Measurements from ENCODE around the gene RAB24. TPM values are rescaled to one million over a fixed set of nuclear protein-coding genes. Genes with fewer than 3 reads are reported as not detected.

The RAB24 gene
- total and polyA plus RNA-seq, 2 of the 4 experiments (the other 2 are of a cell fraction): 18.5 to 60.8 TPM

DNA sequence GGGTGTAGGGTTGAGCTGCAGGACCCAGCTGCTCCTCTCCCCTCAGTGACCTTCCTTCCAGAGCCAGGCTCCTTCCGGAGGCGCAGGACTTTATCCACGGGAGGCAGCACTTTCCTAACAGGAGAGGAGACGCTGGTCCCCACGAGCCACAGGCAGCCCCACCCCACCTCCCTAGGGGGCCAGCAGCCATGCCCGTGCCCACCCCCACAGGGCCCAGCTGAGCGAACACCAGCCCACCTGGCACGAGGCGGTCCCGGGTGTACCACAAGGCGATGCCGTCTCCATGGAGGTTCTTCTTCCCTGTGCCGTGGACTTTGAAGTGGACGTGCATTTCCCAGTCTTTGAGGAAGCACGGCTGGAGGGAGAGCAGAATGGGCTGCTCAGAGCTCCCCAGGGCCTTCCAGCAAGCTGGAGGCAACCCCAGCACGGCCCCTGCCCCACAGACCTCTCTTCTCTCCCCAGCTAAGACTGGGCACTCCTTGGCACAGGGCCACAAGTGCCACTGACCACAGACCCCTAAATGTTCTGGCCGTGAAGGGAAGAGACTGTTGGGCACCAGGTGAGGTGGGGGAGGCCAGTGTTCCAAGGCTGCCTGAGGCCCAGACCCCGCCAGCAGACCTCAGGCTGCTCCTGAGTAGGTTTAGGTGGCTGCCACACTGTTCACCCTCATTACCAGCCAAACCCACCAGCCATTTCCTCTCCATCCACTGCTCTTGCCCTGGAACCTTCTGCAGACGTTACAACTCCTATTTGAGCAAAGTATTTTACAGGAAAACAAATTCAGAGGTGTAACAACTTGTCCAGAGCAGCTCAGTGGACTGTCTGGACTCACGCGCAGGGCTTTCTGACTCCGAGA, 35.0 kb upstream of the RAB24 start:
- H3K14ac ChIP-seq (replicated peaks; ENCODE audit: low read depth, low read length): no peak overlapping the region
- no peak overlapping the region for H4K8ac ChIP-seq (ENCODE audit: low read depth in 2 of 2, low read length in 2 of 2)
- no peak overlapping the region for H2BK15ac ChIP-seq (ENCODE audit: low read depth, low read length)
- H3K23ac ChIP-seq (ENCODE audit: low read depth, low read length): no peak overlapping the region
- no peak overlapping the region for H3K4me3 ChIP-seq (ENCODE audit: insufficient read depth, low read depth, low read length)
- no peak overlapping the region for H2BK120ac ChIP-seq (ENCODE audit: low read depth, low read length)
- no peaks in the 10 kb centered on the region for H3K27me3 ChIP-seq (ENCODE audit: control insufficient read depth, insufficient read depth, low read length)
- POLR2A ChIA-PET (ENCODE audit: unreplicated experiment): no interaction called here
- BruUV-seq (replicated peaks): no TSS peak
- 84% methylated on average over 13 of the region's 22 CpGs; no CpG with 5 or more reads in 1 of the 2 experiments for WGBS, 2 experiments (ENCODE audit: extremely low coverage in 2 of 2, insufficient read length in 1 of 2)
- H2AFZ ChIP-seq (replicated peaks; ENCODE audit: low read length, poor library complexity): no peak overlapping the region
- ATAC-seq (ENCODE audit: low read depth) (no peak), DNase-seq (no peak)
- peaks cover 6% of the 10 kb centered on the region; the same call in 1 of the 2 replicates for H3K9me1 ChIP-seq (ENCODE audit: insufficient read depth, low read length)
- intact Hi-C loops (cut with micrococcal nuclease) (no loop called here), in situ Hi-C loops (cut with MboI; ENCODE audit: low sequenced_read_pairs) (no loop called here), dilution Hi-C loops (cut with HindIII; ENCODE audit: low sequenced_read_pairs, unreplicated experiment) (no loop called here)
- no peak overlapping the region for H4K5ac ChIP-seq (ENCODE audit: low read depth, low read length)
- H3K18ac ChIP-seq (ENCODE audit: low read depth, low read length): no peak overlapping the region
- no peaks in the 10 kb centered on the region for H3K9me3 ChIP-seq (ENCODE audit: control insufficient read depth, insufficient read depth, low read length)
- no peak overlapping the region for H4K91ac ChIP-seq (ENCODE audit: insufficient read depth, low read depth, low read length)
- peaks cover 15 to 29% of the 10 kb centered on the region in 2 experiments for H3K79me1 ChIP-seq (ENCODE audit: low read depth in 1 of 2, low read length in 2 of 2)
- no peak overlapping the region for H2AK9ac ChIP-seq (replicated peaks; ENCODE audit: low read depth, low read length, poor library complexity)
- H3K9ac ChIP-seq (ENCODE audit: low read depth, low read length): no peak overlapping the region
- no peaks in the 10 kb centered on the region for H3K4me1 ChIP-seq (ENCODE audit: control insufficient read depth, insufficient read depth, low read length)
- peaks cover 13% of the 10 kb centered on the region; the same call in 1 of the 2 replicates for H4K20me1 ChIP-seq (ENCODE audit: insufficient read depth, low read length)
- no peak overlapping the region for H2AK5ac ChIP-seq (ENCODE audit: low read depth, low read length)
- no peak overlapping the region for H3K4ac ChIP-seq (ENCODE audit: low read depth, low read length)
- H3K56ac ChIP-seq (ENCODE audit: extremely low read depth, insufficient read depth, low read length): no peak overlapping the region
- no peak overlapping the region for H3K4me2 ChIP-seq (ENCODE audit: low read depth, low read length)
- CTCF ChIA-PET: no interaction called here
- H3K36me3 ChIP-seq (ENCODE audit: control insufficient read depth, insufficient read depth, low read length): peaks cover 61% of the 10 kb centered on the region
- H3K27ac ChIP-seq (ENCODE audit: insufficient read depth, low read length): no peak overlapping the region
- no peak overlapping the region for H2BK5ac ChIP-seq (ENCODE audit: low read depth, low read length, poor library complexity, severe bottlenecking)
- no peak overlapping the region for H2BK20ac ChIP-seq (ENCODE audit: low read depth, low read length)
- TF ChIP-seq BHLHE40 (IDR thresholded peaks at IDR 0.05; ENCODE audit: low read depth, low read length) (no peak), MAFK (IDR thresholded peaks at IDR 0.05; ENCODE audit: low read depth, low read length) (no peak), RFX5 (IDR thresholded peaks at IDR 0.05; ENCODE audit: low read depth, low read length) (no peak), POLR2A (IDR thresholded peaks at IDR 0.05; ENCODE audit: low read depth, low read length) (no peak), CHD1 (IDR thresholded peaks at IDR 0.05; ENCODE audit: low read depth, low read length) (no peak), NFE2L2 (IDR thresholded peaks at IDR 0.05; ENCODE audit: low read depth, low read length) (no peak), SMC3 (IDR thresholded peaks at IDR 0.05; ENCODE audit: low read depth, low read length) (no peak), CEBPB (IDR thresholded peaks at IDR 0.05; ENCODE audit: low read depth, low read length) (no peak), RCOR1 (IDR thresholded peaks at IDR 0.05; ENCODE audit: insufficient replicate concordance, low read length) (no peak), FOS (IDR thresholded peaks at IDR 0.05; ENCODE audit: low read depth, low read length) (no peak), MXI1 (IDR thresholded peaks at IDR 0.05; ENCODE audit: borderline replicate concordance, low read depth, low read length) (no peak), MAZ (IDR thresholded peaks at IDR 0.05; ENCODE audit: borderline replicate concordance, low read depth, low read length) (no peak), RAD21 (IDR thresholded peaks at IDR 0.05; ENCODE audit: low read length) (no peak)
- TF ChIP-seq, protein P1, sequence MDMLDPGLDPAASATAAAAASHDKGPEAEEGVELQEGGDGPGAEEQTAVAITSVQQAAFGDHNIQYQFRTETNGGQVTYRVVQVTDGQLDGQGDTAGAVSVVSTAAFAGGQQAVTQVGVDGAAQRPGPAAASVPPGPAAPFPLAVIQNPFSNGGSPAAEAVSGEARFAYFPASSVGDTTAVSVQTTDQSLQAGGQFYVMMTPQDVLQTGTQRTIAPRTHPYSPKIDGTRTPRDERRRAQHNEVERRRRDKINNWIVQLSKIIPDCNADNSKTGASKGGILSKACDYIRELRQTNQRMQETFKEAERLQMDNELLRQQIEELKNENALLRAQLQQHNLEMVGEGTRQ (IDR thresholded peaks at IDR 0.05; ENCODE audit: low read depth, low read length): no peak
- TF ChIP-seq, protein P2, sequence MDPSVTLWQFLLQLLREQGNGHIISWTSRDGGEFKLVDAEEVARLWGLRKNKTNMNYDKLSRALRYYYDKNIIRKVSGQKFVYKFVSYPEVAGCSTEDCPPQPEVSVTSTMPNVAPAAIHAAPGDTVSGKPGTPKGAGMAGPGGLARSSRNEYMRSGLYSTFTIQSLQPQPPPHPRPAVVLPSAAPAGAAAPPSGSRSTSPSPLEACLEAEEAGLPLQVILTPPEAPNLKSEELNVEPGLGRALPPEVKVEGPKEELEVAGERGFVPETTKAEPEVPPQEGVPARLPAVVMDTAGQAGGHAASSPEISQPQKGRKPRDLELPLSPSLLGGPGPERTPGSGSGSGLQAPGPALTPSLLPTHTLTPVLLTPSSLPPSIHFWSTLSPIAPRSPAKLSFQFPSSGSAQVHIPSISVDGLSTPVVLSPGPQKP (IDR thresholded peaks at IDR 0.05; ENCODE audit: borderline replicate concordance, low read depth, low read length): no peak
